Suprapubic skin (tissue), 4 donors: ENCODE results near the gene SLC2A4RG. TPM values are rescaled to one million over a fixed set of nuclear protein-coding genes. Genes with fewer than 3 reads are reported as not detected.

Source experiments
- DNase-seq, 2 donors: peaks; one replicate each; pipeline ENCODE4 v3.0.0-alpha.2; 2019; ENCODE audit warnings: low spot score in 2 of 2
- H3K27ac ChIP-seq: fragments of 200-600 bp; sonication (generic); one replicate; pipeline ENCODE4 v1.5.1; 2019
- H3K27me3 ChIP-seq: fragments of 200-600 bp; sonication (generic); one replicate; pipeline ENCODE4 v1.5.1; 2019
- H3K36me3 ChIP-seq: fragments of 200-600 bp; sonication (generic); one replicate; pipeline ENCODE4 v1.5.1; 2019
- H3K4me1 ChIP-seq: fragments of 200-600 bp; sonication (generic); one replicate; pipeline ENCODE4 v1.5.1; 2019
- H3K4me3 ChIP-seq: fragments of 200-600 bp; sonication (generic); one replicate; pipeline ENCODE4 v1.5.1; 2019; ENCODE audit warnings: mild to moderate bottlenecking
- H3K9me3 ChIP-seq: fragments of 200-600 bp; sonication (generic); one replicate; pipeline ENCODE4 v1.5.1; 2019
- CTCF ChIP-seq, 2 donors: fragments of 200-600 bp in 1 of 2; fragments of 450-650 bp in 1 of 2; sonication (generic) in 1 of 2; IDR thresholded peaks; one replicate each; pipeline ENCODE4 v1.5.1; 2016 to 2019; ENCODE audit warnings: antibody characterized with exemption in 2 of 2, mild to moderate bottlenecking in 1 of 2, moderate library complexity in 1 of 2
- EP300 ChIP-seq: sonication (generic); formaldehyde crosslinking; IDR thresholded peaks from one replicate; pipeline ENCODE4 v1.6.1; 2017; ENCODE audit warnings: antibody characterized with exemption
- POLR2A ChIP-seq, 2 donors: fragments of 450-650 bp; IDR thresholded peaks; one replicate each; pipeline ENCODE4 v1.6.1; 2017; ENCODE audit warnings: antibody characterized with exemption in 2 of 2, mild to moderate bottlenecking in 2 of 2, moderate library complexity in 2 of 2
- POLR2AphosphoS5 ChIP-seq, 3 donors: sonication (generic); formaldehyde crosslinking; IDR thresholded peaks; one replicate each; pipeline ENCODE4 v1.6.1; 2017; ENCODE audit warnings: antibody characterized with exemption in 3 of 3
- WGBS: methylation state at CpG from one replicate; pipeline ENCODE4 v1.1.5; 2018; 5-methylcytosine and 5-hydroxymethylcytosine counted together
- total RNA-seq, 4 donors: library from RNA; depleted of rRNA; stranded (reverse); fragments of >200 nt; gene quantifications; one replicate each; pipeline ENCODE4 v1.1.0, GENCODE V29; 2016

Gene SLC2A4RG
- total RNA-seq, 4 donors from 2014 or later = 96.9 to 118 (median 107) TPM

- no peak for TF ChIP-seq CTCF (IDR thresholded peaks at IDR 0.05)
- Histone ChIP-seq H3K27me3 (no peaks in the 10 kb centered on the region), H3K36me3 (peaks cover 13% of the 10 kb centered on the region), H3K4me1 (peaks cover 2% of the 10 kb centered on the region), H3K4me3 (no peak overlapping the region), H3K9me3 (no peaks in the 10 kb centered on the region), H3K27ac (no peak overlapping the region)
- 84% methylated on average over 14 of the region's 20 CpGs for WGBS
- no peak for DNase-seq
Observed at GRCh38 chr20:63748070-63748933, 8.7 kb downstream of the SLC2A4RG start.

GRCh38 chr20:63748934-63749270 is 9.3 kb downstream of the SLC2A4RG start:
- H3K27me3 ChIP-seq = no peaks in the 10 kb centered on the region
- 90% methylated on average over 11 of the region's 11 CpGs for WGBS
- H3K4me1 ChIP-seq = peaks cover 2% of the 10 kb centered on the region
- H3K27ac ChIP-seq = no peak overlapping the region
- H3K36me3 ChIP-seq = peaks cover 11% of the 10 kb centered on the region
- no peak for DNase-seq
- no peak overlapping the region for H3K4me3 ChIP-seq
- TF ChIP-seq CTCF (IDR thresholded peaks at IDR 0.05) (no peak), POLR2A (IDR thresholded peaks at IDR 0.05) (no peak), POLR2AphosphoS5 (IDR thresholded peaks at IDR 0.05) (no peak), EP300 (no peak)
- no peaks in the 10 kb centered on the region for H3K9me3 ChIP-seq

GRCh38 chr20:63749597-63750508 is 10.3 kb downstream of the SLC2A4RG start:
- H3K4me3 ChIP-seq = no peak overlapping the region
- H3K4me1 ChIP-seq = peaks cover 2% of the 10 kb centered on the region
- no peaks in the 10 kb centered on the region for H3K27me3 ChIP-seq
- DNase-seq = no peak
- H3K36me3 ChIP-seq = peaks cover 11% of the 10 kb centered on the region
- no peak overlapping the region for H3K27ac ChIP-seq
- TF ChIP-seq EP300 = no peak
- no peak for TF ChIP-seq CTCF (IDR thresholded peaks at IDR 0.05)
- no peak for TF ChIP-seq POLR2A (IDR thresholded peaks at IDR 0.05)
- no peak for TF ChIP-seq POLR2AphosphoS5 (IDR thresholded peaks at IDR 0.05)
- no peaks in the 10 kb centered on the region for H3K9me3 ChIP-seq
- 91% methylated on average over 11 of the region's 16 CpGs for WGBS

- TF ChIP-seq EP300 = no peak
- TF ChIP-seq POLR2A (IDR thresholded peaks at IDR 0.05) = no peak
- no peak for TF ChIP-seq CTCF (IDR thresholded peaks at IDR 0.05)
- no peak for TF ChIP-seq POLR2AphosphoS5 (IDR thresholded peaks at IDR 0.05)
- H3K27ac ChIP-seq = no peak overlapping the region
- peak in 1 of 2 donors; percentile 80 for DNase-seq
- no peaks in the 10 kb centered on the region for H3K9me3 ChIP-seq
- 63% methylated on average over 19 of the region's 26 CpGs for WGBS
- H3K36me3 ChIP-seq = peaks cover 11% of the 10 kb centered on the region
- no peaks in the 10 kb centered on the region for H3K27me3 ChIP-seq
- no peak overlapping the region for H3K4me3 ChIP-seq
- no peaks in the 10 kb centered on the region for H3K4me1 ChIP-seq
Observed at GRCh38 chr20:63750807-63751470, 11.4 kb downstream of the SLC2A4RG start.
